SU-DHL-6 (cell line): ENCODE measurements around the gene ELMO1.

Source experiments
- H2AFZ ChIP-seq: fragments of 200-600 bp; sonication (generic); 2 replicates; pipeline ENCODE4 v1.6.1; 2014; ENCODE audit warnings: low read depth, mild to moderate bottlenecking, moderate library complexity, mixed read lengths, antibody characterized with exemption, low read length; ENCODE audit not compliant: severe bottlenecking
- H3F3A ChIP-seq: fragments of 200-600 bp; shearing (Covaris generic); 2 replicates; pipeline ENCODE4 v1.6.0; 2016; ENCODE audit warnings: antibody characterized with exemption, mild to moderate bottlenecking; ENCODE audit not compliant: insufficient read depth
- H3K27ac ChIP-seq: fragments of 200-600 bp; sonication (generic); 2 replicates; pipeline ENCODE4 v1.5.1; 2016; ENCODE audit warnings: low read depth, mild to moderate bottlenecking, low read length, moderate library complexity, mixed read lengths
- H3K27me3 ChIP-seq: fragments of 200-600 bp; sonication (generic), shearing (Covaris generic); 2 replicates; pipeline ENCODE4 v1.6.0; 2014; ENCODE audit warnings: mild to moderate bottlenecking, low read length
- H3K36me3 ChIP-seq: fragments of 200-600 bp; sonication (generic); 2 replicates; pipeline ENCODE4 v1.6.1; 2014; ENCODE audit warnings: mild to moderate bottlenecking, low read length, mixed read lengths
- H3K4me2 ChIP-seq: fragments of 300-600, 200-600 bp; shearing (Covaris generic), sonication (generic); 2 replicates; pipeline ENCODE4 v1.6.0; 2014; ENCODE audit warnings: low read length, low read depth, mild to moderate bottlenecking; ENCODE audit not compliant: poor library complexity, severe bottlenecking
- H3K4me3 ChIP-seq: fragments of 200-600 bp; sonication (generic); 2 replicates; pipeline ENCODE4 v1.5.1; 2014; ENCODE audit warnings: antibody characterized with exemption, low read length, mild to moderate bottlenecking, mixed read lengths; ENCODE audit not compliant: insufficient read depth, poor library complexity, severe bottlenecking
- H3K79me2 ChIP-seq: fragments of 200-600 bp; sonication (generic); 2 replicates; pipeline ENCODE4 v1.6.1; 2014; ENCODE audit warnings: mild to moderate bottlenecking, low read length, moderate library complexity; ENCODE audit not compliant: insufficient read depth
- H3K9ac ChIP-seq: fragments of 200-600 bp; sonication (generic); 2 replicates; pipeline ENCODE4 v1.7.0; 2014; ENCODE audit warnings: mild to moderate bottlenecking, low read length
- H3K9me2 ChIP-seq: fragments of 200-600 bp; sonication (generic); replicated peaks from 2 replicates; pipeline ENCODE4 v1.6.1; 2014; ENCODE audit warnings: low read length; ENCODE audit not compliant: insufficient read depth
- H3K9me3 ChIP-seq: fragments of 200-600 bp; sonication (generic); 2 replicates; pipeline ENCODE4 v1.6.1; 2014; ENCODE audit warnings: low read length, mixed read lengths; ENCODE audit not compliant: insufficient read depth
- H4K20me1 ChIP-seq: fragments of 200-600 bp; sonication (generic); 2 replicates; pipeline ENCODE4 v1.6.1; 2014; ENCODE audit warnings: low read depth, mild to moderate bottlenecking, antibody characterized with exemption, low read length, moderate library complexity, mixed read lengths
- CTCF ChIP-seq: fragments of 200-600 bp; sonication (generic); IDR thresholded peaks from one replicate; pipeline ENCODE4 v1.5.1; 2017; ENCODE audit warnings: antibody characterized with exemption, mild to moderate bottlenecking, low read length, moderate library complexity; ENCODE audit not compliant: insufficient read depth, poor library complexity, severe bottlenecking
- EZH2phosphoT487 ChIP-seq: fragments of 200-600 bp; sonication (generic), shearing (Covaris generic); conservative IDR thresholded peaks from 2 replicates; pipeline ENCODE4 v1.6.1; 2018; ENCODE audit warnings: mild to moderate bottlenecking, antibody characterized with exemption, low read length, moderate library complexity, mixed read lengths

The ELMO1 gene

GRCh38 chr7:37197108-37197507, 251.6 kb downstream of the ELMO1 start:
- Histone ChIP-seq H3K4me2 (no peak overlapping the region), H3K9me2 (no peaks in the 10 kb centered on the region), H3K9me3 (no peaks in the 10 kb centered on the region), H3F3A (no peaks in the 10 kb centered on the region), H3K9ac (no peak overlapping the region), H4K20me1 (no peaks in the 10 kb centered on the region), H3K36me3 (no peaks in the 10 kb centered on the region), H3K27me3 (no peaks in the 10 kb centered on the region), H3K27ac (no peak overlapping the region), H3K4me3 (no peak overlapping the region), H2AFZ (no peak overlapping the region), H3K79me2 (no peaks in the 10 kb centered on the region)
- TF ChIP-seq CTCF: no peak
- TF ChIP-seq EZH2phosphoT487: no peak

DNA sequence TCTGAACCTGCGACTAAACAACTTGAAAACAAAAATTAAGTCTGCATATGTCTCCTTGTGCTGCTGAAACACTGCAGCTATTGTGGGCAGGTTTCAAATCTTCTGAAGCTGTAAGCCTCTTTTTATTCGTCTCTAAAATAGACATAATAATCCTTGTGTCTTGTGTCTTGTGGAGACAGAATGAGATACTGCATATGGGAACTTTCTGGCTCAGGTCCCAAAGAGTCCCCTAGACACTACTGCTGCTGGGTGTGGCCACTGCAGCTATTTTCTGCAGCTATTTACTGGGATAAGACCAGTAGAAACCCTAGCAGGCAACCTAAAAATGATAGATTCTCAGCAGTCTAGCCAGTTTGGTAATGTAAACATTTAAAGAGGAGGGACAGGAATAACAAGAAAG, 252.0 kb downstream of the ELMO1 start:
- H3F3A ChIP-seq: no peaks in the 10 kb centered on the region
- H3K9ac ChIP-seq: no peak overlapping the region

GRCh38 chr7:37195388-37195787, 253.3 kb downstream of the ELMO1 start:
- H3K79me2 ChIP-seq: no peaks in the 10 kb centered on the region
- H3K9me2 ChIP-seq: no peaks in the 10 kb centered on the region
- no peak overlapping the region for H3K4me2 ChIP-seq
- H3F3A ChIP-seq: no peaks in the 10 kb centered on the region
- no peaks in the 10 kb centered on the region for H3K27me3 ChIP-seq
- H3K9me3 ChIP-seq: no peaks in the 10 kb centered on the region
- no peak overlapping the region for H3K27ac ChIP-seq
- H3K9ac ChIP-seq: no peak overlapping the region
- no peaks in the 10 kb centered on the region for H4K20me1 ChIP-seq
- H3K4me3 ChIP-seq: no peak overlapping the region
- H3K36me3 ChIP-seq: no peaks in the 10 kb centered on the region
- TF ChIP-seq EZH2phosphoT487 (no peak), CTCF (no peak)
- no peak overlapping the region for H2AFZ ChIP-seq

More for the DNA sequence above, 252.0 kb downstream of the ELMO1 start:
- TF ChIP-seq EZH2phosphoT487 (no peak), CTCF (no peak)
- Histone ChIP-seq H3K4me2 (no peak overlapping the region), H4K20me1 (no peaks in the 10 kb centered on the region), H3K9me2 (no peaks in the 10 kb centered on the region), H3K36me3 (no peaks in the 10 kb centered on the region), H3K9me3 (no peaks in the 10 kb centered on the region), H2AFZ (no peak overlapping the region), H3K79me2 (no peaks in the 10 kb centered on the region), H3K27ac (no peak overlapping the region), H3K27me3 (no peaks in the 10 kb centered on the region), H3K4me3 (no peak overlapping the region)

- Histone ChIP-seq H3F3A (no peaks in the 10 kb centered on the region), H3K4me2 (no peak overlapping the region), H3K27me3 (no peaks in the 10 kb centered on the region), H3K36me3 (no peaks in the 10 kb centered on the region), H3K9me2 (no peaks in the 10 kb centered on the region), H3K4me3 (no peak overlapping the region), H3K9me3 (no peaks in the 10 kb centered on the region), H4K20me1 (no peaks in the 10 kb centered on the region), H3K27ac (no peak overlapping the region), H3K9ac (no peak overlapping the region), H3K79me2 (no peaks in the 10 kb centered on the region), H2AFZ (no peak overlapping the region)
- no peak for TF ChIP-seq EZH2phosphoT487
- TF ChIP-seq CTCF: no peak
These were observed 253.7 kb downstream of the ELMO1 start for GRCh38 chr7:37194943-37195342.
